Measurements from ENCODE around the gene KY.

The KY gene

GRCh38 chr3:134693804-134694203, 43.0 kb upstream of the KY start:
- no peak for TF ChIP-seq EZH2phosphoT487 (IDR thresholded peaks at IDR 0.05; ENCODE audit: low read depth)
- no peak for TF ChIP-seq CTCF (IDR thresholded peaks at IDR 0.05; ENCODE audit: low read depth, low read length)
- Histone ChIP-seq H3K4me1 (ENCODE audit: low read length) (no peaks in the 10 kb centered on the region), H3K4me2 (ENCODE audit: low read length) (no peak overlapping the region), H3K9ac (ENCODE audit: low read length) (no peak overlapping the region), H4K20me1 (ENCODE audit: insufficient read depth, low read length) (no peaks in the 10 kb centered on the region), H3K4me3 (ENCODE audit: low read length) (no peak overlapping the region), H3K36me3 (replicated peaks; ENCODE audit: low read depth, low read length) (no peaks in the 10 kb centered on the region), H3K27me3 (ENCODE audit: low read depth, low read length) (peaks cover 4% of the 10 kb centered on the region; the same call in 1 of the 2 replicates), H3K27ac (ENCODE audit: low read length) (no peak overlapping the region), H3K79me2 (ENCODE audit: low read length) (no peaks in the 10 kb centered on the region), H3K9me3 (ENCODE audit: insufficient read depth, low read length) (no peaks in the 10 kb centered on the region), H2AFZ (ENCODE audit: low read depth, low read length) (no peak overlapping the region)

GRCh38 chr3:134693226-134693625, 42.4 kb upstream of the KY start:
- Histone ChIP-seq H3K79me2 (ENCODE audit: low read length) (no peaks in the 10 kb centered on the region), H3K36me3 (replicated peaks; ENCODE audit: low read depth, low read length) (no peaks in the 10 kb centered on the region), H3K4me1 (ENCODE audit: low read length) (no peaks in the 10 kb centered on the region), H4K20me1 (ENCODE audit: insufficient read depth, low read length) (no peaks in the 10 kb centered on the region), H3K9me3 (ENCODE audit: insufficient read depth, low read length) (no peaks in the 10 kb centered on the region), H3K27me3 (ENCODE audit: low read depth, low read length) (peaks cover 10% of the 10 kb centered on the region; the same call in 1 of the 2 replicates), H3K4me3 (ENCODE audit: low read length) (no peak overlapping the region), H3K27ac (ENCODE audit: low read length) (no peak overlapping the region), H3K9ac (ENCODE audit: low read length) (no peak overlapping the region), H2AFZ (ENCODE audit: low read depth, low read length) (no peak overlapping the region), H3K4me2 (ENCODE audit: low read length) (no peak overlapping the region)
- TF ChIP-seq CTCF (IDR thresholded peaks at IDR 0.05; ENCODE audit: low read depth, low read length) (no peak), EZH2phosphoT487 (IDR thresholded peaks at IDR 0.05; ENCODE audit: low read depth) (no peak)

- Histone ChIP-seq H3K9ac (ENCODE audit: low read length) (no peak overlapping the region), H3K4me3 (ENCODE audit: low read length) (no peak overlapping the region), H4K20me1 (ENCODE audit: insufficient read depth, low read length) (no peaks in the 10 kb centered on the region), H3K27ac (ENCODE audit: low read length) (no peak overlapping the region), H3K27me3 (ENCODE audit: low read depth, low read length) (peaks cover 15% of the 10 kb centered on the region; the same call in 1 of the 2 replicates), H2AFZ (ENCODE audit: low read depth, low read length) (no peak overlapping the region), H3K79me2 (ENCODE audit: low read length) (no peaks in the 10 kb centered on the region), H3K4me1 (ENCODE audit: low read length) (no peaks in the 10 kb centered on the region), H3K9me3 (ENCODE audit: insufficient read depth, low read length) (no peaks in the 10 kb centered on the region), H3K4me2 (ENCODE audit: low read length) (no peak overlapping the region), H3K36me3 (replicated peaks; ENCODE audit: low read depth, low read length) (no peaks in the 10 kb centered on the region)
- TF ChIP-seq EZH2phosphoT487 (IDR thresholded peaks at IDR 0.05; ENCODE audit: low read depth) (no peak), CTCF (IDR thresholded peaks at IDR 0.05; ENCODE audit: low read depth, low read length) (no peak)
Observed at GRCh38 chr3:134690226-134690625, 39.4 kb upstream of the KY start.

- H3K9me3 ChIP-seq (ENCODE audit: insufficient read depth, low read length), result no peaks in the 10 kb centered on the region
- H3K4me2 ChIP-seq (ENCODE audit: low read length), result no peak overlapping the region
- H3K4me3 ChIP-seq (ENCODE audit: low read length), result no peak overlapping the region
- H3K79me2 ChIP-seq (ENCODE audit: low read length), result no peaks in the 10 kb centered on the region
- no peaks in the 10 kb centered on the region for H3K36me3 ChIP-seq (replicated peaks; ENCODE audit: low read depth, low read length)
- peaks cover 15% of the 10 kb centered on the region; the same call in 1 of the 2 replicates for H3K27me3 ChIP-seq (ENCODE audit: low read depth, low read length)
- no peak overlapping the region for H3K9ac ChIP-seq (ENCODE audit: low read length)
- no peaks in the 10 kb centered on the region for H3K4me1 ChIP-seq (ENCODE audit: low read length)
- H3K27ac ChIP-seq (ENCODE audit: low read length), result no peak overlapping the region
- TF ChIP-seq CTCF (IDR thresholded peaks at IDR 0.05; ENCODE audit: low read depth, low read length), result no peak
- no peak for TF ChIP-seq EZH2phosphoT487 (IDR thresholded peaks at IDR 0.05; ENCODE audit: low read depth)
- H4K20me1 ChIP-seq (ENCODE audit: insufficient read depth, low read length), result no peaks in the 10 kb centered on the region
- no peak overlapping the region for H2AFZ ChIP-seq (ENCODE audit: low read depth, low read length)
Observed at GRCh38 chr3:134687642-134688041, 36.8 kb upstream of the KY start.

Measured in OCI-LY3 (cell line).